K562 (cell line): ENCODE results near the gene HMCN2.

ENCODE experiments used
- ARID2 ChIP-seq: fragments of 450-650 bp; IDR thresholded peaks from 2 replicates; pipeline ENCODE4 v1.6.1; 2017; ENCODE audit warnings: antibody characterized with exemption, mild to moderate bottlenecking
- ATF2 ChIP-seq: sonication (generic); formaldehyde crosslinking; IDR thresholded peaks from 2 replicates; pipeline ENCODE4 v1.8.1; 2022; ENCODE audit warnings: missing genetic modification reagents
- BCLAF1 ChIP-seq, 2 experiments: fragments of 450-650 bp in 1 of 2; IDR thresholded peaks; 2 replicates each; pipeline ENCODE4 v1.6.1; 2011 to 2017; ENCODE audit warnings: low read depth in 2 of 2, antibody characterized with exemption in 1 of 2, borderline replicate concordance in 1 of 2, low read length in 1 of 2, mild to moderate bottlenecking in 1 of 2, mixed read lengths in 1 of 2; ENCODE audit not compliant: control insufficient read depth in 1 of 2
- CREB1 ChIP-seq, 2 experiments: sonication (generic) in 1 of 2; formaldehyde crosslinking in 1 of 2; IDR thresholded peaks; 2 replicates each; pipeline versions ENCODE4 v1.6.1 to v1.8.0; 2012 to 2022; ENCODE audit warnings: inconsistent platforms in 1 of 2, mild to moderate bottlenecking in 1 of 2, missing genetic modification reagents in 1 of 2, moderate library complexity in 1 of 2
- CTCF ChIP-seq, 3 experiments: IDR thresholded peaks in 2 of 3; conservative IDR thresholded peaks in 1 of 3; 2 replicates each; pipeline ENCODE4 v1.5.1; 2011 to 2012; ENCODE audit warnings: low read length in 3 of 3, mild to moderate bottlenecking in 3 of 3, control low read depth in 2 of 3, improper control_type of control experiment in 1 of 3, inconsistent platforms in 1 of 3, low read depth in 1 of 3, mixed read lengths in 1 of 3, moderate library complexity in 1 of 3; ENCODE audit not compliant: insufficient read depth in 2 of 3
- EZH2 ChIP-seq: IDR thresholded peaks from 2 replicates; pipeline ENCODE4 v1.6.1; 2012; ENCODE audit warnings: low read depth, mild to moderate bottlenecking, inconsistent platforms, low read length, borderline replicate concordance
- JUNB ChIP-seq: fragments of 450-650 bp; formaldehyde crosslinking; conservative IDR thresholded peaks from 2 replicates; pipeline ENCODE4 v1.4.0; 2020; ENCODE audit warnings: mild to moderate bottlenecking
- PBX2 ChIP-seq, 2 experiments: IDR thresholded peaks in 1 of 2; conservative IDR thresholded peaks in 1 of 2; 2 replicates each; pipeline ENCODE4 v1.6.1; 2016; ENCODE audit warnings: low read depth in 2 of 2, mild to moderate bottlenecking in 1 of 2, missing compliant biosample characterization in 1 of 2, missing genetic modification characterization in 1 of 2, moderate library complexity in 1 of 2
- POLR2AphosphoS5 ChIP-seq: IDR thresholded peaks from 2 replicates; pipeline ENCODE4 v1.6.1; 2011; ENCODE audit warnings: mild to moderate bottlenecking, low read depth, low read length, moderate library complexity; ENCODE audit not compliant: control insufficient read depth, insufficient read depth
- RAD21 ChIP-seq, 2 experiments: fragments of 250-450 bp in 1 of 2; fragments of 450-650 bp in 1 of 2; sonication (Bioruptor Pico) in 1 of 2; formaldehyde crosslinking in 1 of 2; IDR thresholded peaks in 1 of 2; conservative IDR thresholded peaks in 1 of 2; 2 replicates each; pipeline versions ENCODE4 v1.4.0 to v1.8.0; 2020 to 2022; ENCODE audit warnings: mild to moderate bottlenecking in 2 of 2, moderate library complexity in 1 of 2
- RERE ChIP-seq: sonication (generic); formaldehyde crosslinking; IDR thresholded peaks from 2 replicates; pipeline ENCODE4 v1.8.0; 2023; ENCODE audit warnings: missing genetic modification reagents, mild to moderate bottlenecking, borderline replicate concordance
- USF2 ChIP-seq: sonication (generic); formaldehyde crosslinking; IDR thresholded peaks from 2 replicates; pipeline ENCODE4 v1.5.0; 2020; ENCODE audit warnings: missing genetic modification reagents

GRCh38 chr9:130470950-130471349 is 205.4 kb downstream of the HMCN2 start:
- TF ChIP-seq RERE (CRISPR knock-in tag): no peak
- TF ChIP-seq JUNB (CRISPR knock-in tag): no peak
- no peak for TF ChIP-seq POLR2AphosphoS5
- TF ChIP-seq PBX2 (CRISPR knock-in tag; IDR thresholded peaks at IDR 0.05; ENCODE audit: low read depth): no peak
- no peak for TF ChIP-seq PBX2 (tag; conservative IDR thresholded peaks at IDR 0.05; ENCODE audit: low read depth)
- TF ChIP-seq ATF2 (CRISPR knock-in tag): no peak
- no peak for TF ChIP-seq BCLAF1 (IDR thresholded peaks at IDR 0.05; ENCODE audit: borderline replicate concordance in 1 of 2, control insufficient read depth in 1 of 2, low read depth in 2 of 2, low read length in 1 of 2)
- TF ChIP-seq ARID2: no peak
- TF ChIP-seq CREB1 (IDR thresholded peaks at IDR 0.05): no peak
- TF ChIP-seq CREB1 (CRISPR knock-in tag; IDR thresholded peaks at IDR 0.05): no peak
- TF ChIP-seq CTCF (IDR thresholded peaks at IDR 0.05 in 2 of 3, conservative IDR thresholded peaks at IDR 0.05 in 1 of 3; ENCODE audit: insufficient read depth in 2 of 3, low read depth in 1 of 3, low read length in 3 of 3): no peak
- TF ChIP-seq EZH2: no peak
- no peak for TF ChIP-seq RAD21 (CRISPR knock-in tag; conservative IDR thresholded peaks at IDR 0.05 in 1 of 2, IDR thresholded peaks at IDR 0.05 in 1 of 2)
- no peak for TF ChIP-seq USF2
